T-helper 1 cell treated with Interleukin-12 subunit alpha and Interleukin-12 subunit beta and Interleukin-4 antibody, amounts not matched to agents 30 μg/mL and 1 μg/mL, for 36 hours (primary cell): ENCODE measurements around the gene TEX48.

ENCODE experiments used
- H3K27ac Mint-ChIP-seq: one replicate; pipeline ENCODE4 v1.8.0; 2021; ENCODE audit warnings: mild to moderate bottlenecking, mixed read lengths
- H3K27me3 Mint-ChIP-seq: one replicate; pipeline ENCODE4 v1.8.0; 2021; ENCODE audit warnings: low read depth, mixed read lengths
- H3K36me3 Mint-ChIP-seq: one replicate; pipeline ENCODE4 v1.8.0; 2021; ENCODE audit warnings: low read depth, mixed read lengths
- H3K4me1 Mint-ChIP-seq: one replicate; pipeline ENCODE4 v1.8.0; 2021; ENCODE audit warnings: low read depth, mixed read lengths
- H3K4me3 Mint-ChIP-seq: one replicate; pipeline ENCODE4 v1.8.0; 2021; ENCODE audit warnings: mild to moderate bottlenecking, moderate library complexity, mixed read lengths
- H3K9me3 Mint-ChIP-seq: one replicate; pipeline ENCODE4 v1.8.0; 2021; ENCODE audit warnings: mixed read lengths

Gene TEX48

GRCh38 chr9:114681594-114682332, at the start of gene TEX48:
TSS of gene TEX48 (minus strand) at chr9:114682192. CDS start at chr9:114671723, 10,469 bp downstream.
- Mint-ChIP-seq H3K4me1 (peaks cover 52% of the 10 kb centered on the region), H3K27ac (peak within 1 kb of the TSS; percentile 93), H3K4me3 (peak within 1 kb of the TSS; percentile 49)

DNA sequence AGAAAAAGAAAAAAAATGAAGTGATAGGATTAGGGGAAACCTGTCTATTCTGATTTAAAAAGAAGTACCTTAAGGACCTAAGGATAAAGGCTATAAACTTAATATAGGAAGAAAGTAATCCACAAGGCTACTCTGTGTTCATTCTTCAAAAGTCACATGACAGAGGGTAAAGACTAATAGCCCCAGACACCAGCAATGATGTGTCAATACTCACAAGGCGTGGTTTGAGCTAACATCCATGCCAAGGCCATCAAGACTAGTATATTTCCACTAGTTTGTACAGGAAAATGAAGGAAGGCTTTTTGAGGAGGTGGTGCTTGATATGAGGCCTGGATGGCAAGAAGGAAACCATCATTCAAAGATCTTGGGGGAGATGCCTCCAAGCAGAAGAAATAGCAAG, 49.7 kb upstream of the TEX48 start:
- peaks cover 22% of the 10 kb centered on the region for H3K36me3 Mint-ChIP-seq
- H3K4me3 Mint-ChIP-seq: no peak overlapping the region
- peaks cover 8% of the 10 kb centered on the region for H3K9me3 Mint-ChIP-seq
- H3K27ac Mint-ChIP-seq: no peak overlapping the region
- H3K4me1 Mint-ChIP-seq: peaks cover 28% of the 10 kb centered on the region
- H3K27me3 Mint-ChIP-seq: no peaks in the 10 kb centered on the region

More at GRCh38 chr9:114681594-114682332, at the start of gene TEX48:
- H3K36me3 Mint-ChIP-seq: peaks cover 16% of the 10 kb centered on the region
- H3K9me3 Mint-ChIP-seq: peaks cover 17% of the 10 kb centered on the region
- H3K27me3 Mint-ChIP-seq: peaks cover 4% of the 10 kb centered on the region

GRCh38 chr9:114729706-114730105, 47.7 kb upstream of the TEX48 start:
- Mint-ChIP-seq H3K4me1 (peaks cover 28% of the 10 kb centered on the region), H3K27ac (no peak overlapping the region), H3K9me3 (peaks cover 8% of the 10 kb centered on the region), H3K36me3 (peaks cover 20% of the 10 kb centered on the region), H3K27me3 (no peaks in the 10 kb centered on the region), H3K4me3 (no peak overlapping the region)

GRCh38 chr9:114725930-114726329, 43.9 kb upstream of the TEX48 start:
- no peak overlapping the region for H3K27ac Mint-ChIP-seq
- peaks cover 30% of the 10 kb centered on the region for H3K36me3 Mint-ChIP-seq
- H3K27me3 Mint-ChIP-seq: no peaks in the 10 kb centered on the region
- peaks cover 38% of the 10 kb centered on the region for H3K4me1 Mint-ChIP-seq
- no peak overlapping the region for H3K4me3 Mint-ChIP-seq
- H3K9me3 Mint-ChIP-seq: peaks cover 19% of the 10 kb centered on the region

DNA sequence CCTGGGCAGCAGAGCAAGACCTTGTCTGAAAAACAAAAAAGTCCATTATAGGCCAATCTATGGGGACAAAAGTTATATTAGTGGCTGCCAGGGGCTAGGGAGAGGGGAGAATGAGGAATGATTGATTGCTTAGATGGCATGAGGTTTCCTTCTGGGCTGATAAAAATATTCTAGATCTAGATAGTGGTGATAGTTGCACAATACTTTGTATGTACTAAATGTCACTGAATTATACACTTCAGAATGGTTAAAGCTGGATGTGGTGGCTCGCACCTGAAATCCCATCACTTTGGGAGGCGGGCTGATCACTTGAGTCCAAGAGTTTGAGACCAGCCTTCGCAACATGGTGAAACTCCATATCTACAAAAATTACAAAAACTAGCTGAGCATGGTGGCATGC, 42.8 kb upstream of the TEX48 start:
- Mint-ChIP-seq H3K36me3 (peaks cover 28% of the 10 kb centered on the region), H3K27me3 (no peaks in the 10 kb centered on the region), H3K4me3 (no peak overlapping the region), H3K4me1 (peaks cover 44% of the 10 kb centered on the region), H3K9me3 (peaks cover 21% of the 10 kb centered on the region), H3K27ac (no peak overlapping the region)

GRCh38 chr9:114723931-114724330, 41.9 kb upstream of the TEX48 start:
- no peak overlapping the region for H3K4me3 Mint-ChIP-seq
- H3K4me1 Mint-ChIP-seq: peaks cover 50% of the 10 kb centered on the region
- H3K9me3 Mint-ChIP-seq: peaks cover 24% of the 10 kb centered on the region
- H3K27ac Mint-ChIP-seq: peak overlapping the region; percentile 35
- no peaks in the 10 kb centered on the region for H3K27me3 Mint-ChIP-seq
- peaks cover 31% of the 10 kb centered on the region for H3K36me3 Mint-ChIP-seq

- Mint-ChIP-seq H3K27me3 (no peaks in the 10 kb centered on the region), H3K36me3 (peaks cover 35% of the 10 kb centered on the region), H3K27ac (no peak overlapping the region), H3K4me3 (no peak overlapping the region), H3K9me3 (peaks cover 20% of the 10 kb centered on the region), H3K4me1 (peaks cover 59% of the 10 kb centered on the region)
These were observed 41.1 kb upstream of the TEX48 start for GRCh38 chr9:114722937-114723620.

DNA sequence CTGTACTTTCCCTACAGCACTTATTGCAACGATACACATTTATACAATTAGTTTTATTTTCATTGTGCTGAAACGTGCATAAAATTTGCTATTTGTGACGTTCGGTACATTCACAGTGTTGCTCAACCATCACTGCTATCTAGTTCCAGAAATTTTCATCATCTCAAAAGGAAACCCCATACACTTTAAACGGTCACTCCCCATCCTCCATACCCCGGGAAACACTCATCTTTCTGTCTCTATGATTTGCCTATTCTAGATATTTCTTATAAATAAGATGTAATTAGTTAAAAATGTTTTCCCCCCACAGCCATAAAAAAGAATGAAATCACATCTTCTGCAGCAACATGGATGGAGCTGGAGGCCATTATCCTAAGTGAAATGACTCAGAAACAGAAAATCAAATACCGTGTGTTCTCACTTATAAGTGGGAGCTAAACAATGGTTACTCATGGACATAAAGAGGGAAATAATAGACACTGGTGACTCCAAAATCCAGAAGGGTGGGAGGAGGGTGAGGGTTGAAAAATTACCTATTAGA, 40.2 kb upstream of the TEX48 start:
- no peak overlapping the region for H3K27ac Mint-ChIP-seq
- peaks cover 64% of the 10 kb centered on the region for H3K4me1 Mint-ChIP-seq
- H3K9me3 Mint-ChIP-seq: peaks cover 19% of the 10 kb centered on the region
- H3K4me3 Mint-ChIP-seq: no peak overlapping the region
- H3K36me3 Mint-ChIP-seq: peaks cover 35% of the 10 kb centered on the region
- no peaks in the 10 kb centered on the region for H3K27me3 Mint-ChIP-seq

GRCh38 chr9:114721491-114722079, 39.6 kb upstream of the TEX48 start:
- H3K27me3 Mint-ChIP-seq: no peaks in the 10 kb centered on the region
- peaks cover 38% of the 10 kb centered on the region for H3K36me3 Mint-ChIP-seq
- H3K4me3 Mint-ChIP-seq: peak overlapping the region; percentile 32
- peaks cover 68% of the 10 kb centered on the region for H3K4me1 Mint-ChIP-seq
- peak overlapping the region; percentile 87 for H3K27ac Mint-ChIP-seq
- H3K9me3 Mint-ChIP-seq: peaks cover 19% of the 10 kb centered on the region

GRCh38 chr9:114720086-114720676, 38.2 kb upstream of the TEX48 start:
- H3K4me3 Mint-ChIP-seq: peak overlapping the region; percentile 19
- peaks cover 22% of the 10 kb centered on the region for H3K9me3 Mint-ChIP-seq
- H3K27me3 Mint-ChIP-seq: no peaks in the 10 kb centered on the region
- H3K27ac Mint-ChIP-seq: peak overlapping the region; percentile 99
- H3K36me3 Mint-ChIP-seq: peaks cover 41% of the 10 kb centered on the region
- peaks cover 68% of the 10 kb centered on the region for H3K4me1 Mint-ChIP-seq

- H3K27me3 Mint-ChIP-seq: no peaks in the 10 kb centered on the region
- H3K36me3 Mint-ChIP-seq: peaks cover 40% of the 10 kb centered on the region
- peak overlapping the region; percentile 99 for H3K27ac Mint-ChIP-seq
- H3K4me3 Mint-ChIP-seq: peak overlapping the region; percentile 19
- peaks cover 66% of the 10 kb centered on the region for H3K4me1 Mint-ChIP-seq
- H3K9me3 Mint-ChIP-seq: peaks cover 22% of the 10 kb centered on the region
These were observed 37.3 kb upstream of the TEX48 start for GRCh38 chr9:114719290-114719689.

DNA sequence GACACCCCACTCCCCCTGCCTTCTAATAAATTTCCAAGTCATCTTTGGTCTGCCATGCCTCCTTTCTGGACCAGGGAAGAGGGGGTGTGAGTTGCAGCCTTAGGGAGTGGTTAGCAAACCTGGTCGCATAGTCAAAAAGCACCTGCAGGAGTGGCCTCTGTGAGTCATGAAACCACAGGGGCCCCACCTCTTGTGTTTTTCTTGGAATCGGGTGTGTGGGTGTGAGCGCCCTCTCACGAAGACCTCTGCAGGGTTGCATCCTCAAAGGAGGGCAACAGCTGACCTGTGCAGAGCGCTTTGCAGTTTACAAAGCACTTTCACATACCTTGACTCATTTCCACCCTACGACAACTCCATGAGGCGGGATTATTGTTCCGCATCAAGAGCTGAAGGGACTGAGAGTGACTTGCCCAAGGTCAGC, 36.8 kb upstream of the TEX48 start:
- no peaks in the 10 kb centered on the region for H3K27me3 Mint-ChIP-seq
- H3K9me3 Mint-ChIP-seq: peaks cover 22% of the 10 kb centered on the region
- peak overlapping the region; percentile 99 for H3K27ac Mint-ChIP-seq
- peaks cover 40% of the 10 kb centered on the region for H3K36me3 Mint-ChIP-seq
- H3K4me3 Mint-ChIP-seq: peak overlapping the region; percentile 70
- H3K4me1 Mint-ChIP-seq: peaks cover 67% of the 10 kb centered on the region

GRCh38 chr9:114717908-114718486, 36.0 kb upstream of the TEX48 start:
- Mint-ChIP-seq H3K27ac (peak overlapping the region; percentile 99), H3K9me3 (peaks cover 22% of the 10 kb centered on the region), H3K27me3 (no peaks in the 10 kb centered on the region), H3K36me3 (peaks cover 36% of the 10 kb centered on the region), H3K4me3 (peak overlapping the region; percentile 70), H3K4me1 (peaks cover 64% of the 10 kb centered on the region)

DNA sequence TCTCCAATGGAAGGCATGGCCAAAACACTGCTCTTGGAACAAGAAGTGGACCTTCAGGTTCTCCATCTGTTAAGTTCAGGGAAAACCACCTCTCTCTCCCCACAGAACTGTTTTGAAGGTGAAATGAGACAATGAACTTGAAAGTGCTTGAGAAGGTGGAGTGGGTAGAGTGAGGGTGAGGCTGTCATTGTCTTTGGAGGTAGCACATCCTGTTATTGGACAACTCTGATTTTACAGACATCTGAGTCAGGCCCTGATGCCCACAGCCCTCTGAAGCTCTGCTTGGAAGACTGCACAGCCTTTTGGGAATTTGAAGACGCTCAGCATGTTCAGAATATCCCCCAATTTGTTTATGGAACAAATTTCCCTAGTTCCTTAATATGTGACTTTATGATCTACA, 27.6 kb upstream of the TEX48 start:
- Mint-ChIP-seq H3K4me1 (peaks cover 59% of the 10 kb centered on the region), H3K4me3 (no peak overlapping the region), H3K9me3 (peaks cover 13% of the 10 kb centered on the region), H3K36me3 (peaks cover 30% of the 10 kb centered on the region), H3K27me3 (no peaks in the 10 kb centered on the region), H3K27ac (peak overlapping the region; percentile 70)
